SHP77 (cell line): ENCODE results near the gene DES.
A peak's percentile ranks its signal among the peaks of the same experiment; 100 is the strongest.

Experiments used
- DNase-seq, 2 experiments: peaks; one replicate each; lab custom pipeline; 2025; lab: John Stamatoyannopoulos, UW

DES gene

DNA sequence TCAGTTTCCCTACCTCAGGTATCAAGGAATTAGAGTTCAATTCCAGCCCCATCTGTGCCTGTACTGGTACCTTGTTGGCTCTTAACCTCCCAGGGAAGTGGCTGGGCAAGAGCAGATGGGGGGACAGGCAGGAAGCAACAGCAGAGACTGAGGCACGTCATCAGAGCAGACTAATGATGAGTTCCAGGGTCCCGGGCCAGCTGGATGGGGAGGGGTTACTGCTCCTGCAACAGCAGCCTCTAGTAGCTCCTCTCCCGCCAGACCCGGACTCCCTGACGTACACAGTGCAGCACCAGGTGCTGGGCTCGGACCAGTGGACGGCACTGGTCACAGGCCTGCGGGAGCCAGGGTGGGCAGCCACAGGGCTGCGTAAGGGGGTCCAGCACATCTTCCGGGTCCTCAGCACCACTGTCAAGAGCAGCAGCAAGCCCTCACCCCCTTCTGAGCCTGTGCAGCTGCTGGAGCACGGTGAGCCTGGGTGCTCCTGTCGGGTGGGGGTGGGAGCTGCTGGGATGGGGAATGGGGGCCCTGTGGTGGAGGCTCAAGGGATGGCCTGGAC, 54.5 kb downstream of the DES start:
- no peak for DNase-seq

GRCh38 chr2:219473511-219473910, 55.3 kb downstream of the DES start:
- DNase-seq, result no peak

GRCh38 chr2:219474285-219475060, 56.3 kb downstream of the DES start:
- no peak for DNase-seq

DNA sequence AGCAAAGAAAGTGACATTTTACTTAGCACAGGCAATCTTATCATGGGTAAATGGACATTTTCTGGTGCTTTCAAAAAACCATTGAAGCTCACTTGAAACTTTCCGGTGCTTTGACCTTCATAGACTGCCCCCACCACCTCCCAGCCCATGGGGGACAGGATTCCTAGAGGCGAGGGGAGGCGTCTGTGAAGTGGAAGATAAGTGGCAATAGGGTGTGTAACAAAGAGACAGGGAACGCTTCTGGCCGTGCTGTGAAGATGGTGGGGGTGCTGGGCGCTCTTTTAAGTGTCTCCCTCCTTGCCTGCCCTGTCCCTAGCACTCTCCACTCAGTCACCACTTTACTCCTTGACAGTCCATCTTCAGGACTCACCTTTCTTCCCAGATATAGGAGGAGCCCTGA, 57.1 kb downstream of the DES start:
- no peak for DNase-seq

- DNase-seq, result peak; percentile 67 to 68
These were observed 57.8 kb downstream of the DES start for GRCh38 chr2:219475697-219476651.
